MM.1S (cell line): ENCODE measurements around the gene GCN1.

Experiments used
- DNase-seq: peaks from one replicate; pipeline ENCODE4 v3.0.0-alpha.2; 2015
- H2AFZ ChIP-seq: fragments of 300-600 bp; sonication (generic); 2 replicates; pipeline ENCODE4 v1.6.0; 2016; ENCODE audit warnings: antibody characterized with exemption, low read length
- H3F3A ChIP-seq: fragments of 300-600 bp; sonication (generic); 2 replicates; pipeline ENCODE4 v1.6.1; 2016; ENCODE audit warnings: mild to moderate bottlenecking, antibody characterized with exemption, low read length, moderate library complexity, mixed read lengths; ENCODE audit not compliant: insufficient read depth
- H3K27ac ChIP-seq: fragments of 300-600 bp; sonication (generic); 2 replicates; pipeline ENCODE4 v1.5.1; 2016; ENCODE audit warnings: mild to moderate bottlenecking, low read length
- H3K27me3 ChIP-seq: fragments of 300-600 bp; sonication (generic); replicated peaks from 2 replicates; pipeline ENCODE4 v1.6.0; 2016; ENCODE audit warnings: low read length; ENCODE audit not compliant: insufficient read depth
- H3K36me3 ChIP-seq: fragments of 300-600 bp; sonication (generic); replicated peaks from 2 replicates; pipeline ENCODE4 v1.6.1; 2016; ENCODE audit warnings: mild to moderate bottlenecking, low read length, mixed read lengths; ENCODE audit not compliant: insufficient read depth
- H3K4me1 ChIP-seq: fragments of 300-600 bp; sonication (generic); 2 replicates; pipeline ENCODE4 v1.6.1; 2016; ENCODE audit warnings: low read length, mixed read lengths
- H3K4me2 ChIP-seq: fragments of 300-600 bp; sonication (generic); 2 replicates; pipeline ENCODE4 v1.6.0; 2016; ENCODE audit warnings: low read depth, low read length
- H3K4me3 ChIP-seq: fragments of 300-600 bp; sonication (generic); 2 replicates; pipeline ENCODE4 v1.5.1; 2016; ENCODE audit warnings: low read length, mixed read lengths
- H3K79me2 ChIP-seq: fragments of 300-600 bp; sonication (generic); 2 replicates; pipeline ENCODE4 v1.6.1; 2016; ENCODE audit warnings: mixed run types, low read length, mixed read lengths
- H3K9ac ChIP-seq: fragments of 300-600 bp; sonication (generic); 2 replicates; pipeline ENCODE4 v1.6.1; 2016; ENCODE audit warnings: low read length, mixed read lengths
- H3K9me2 ChIP-seq: fragments of 300-600 bp; sonication (generic); replicated peaks from 2 replicates; pipeline ENCODE4 v1.6.1; 2016; ENCODE audit warnings: mild to moderate bottlenecking, low read length, mixed read lengths; ENCODE audit not compliant: insufficient read depth
- H3K9me3 ChIP-seq: fragments of 300-600 bp; sonication (generic); replicated peaks from 2 replicates; pipeline ENCODE4 v1.6.1; 2016; ENCODE audit warnings: mild to moderate bottlenecking, low read length, mixed read lengths; ENCODE audit not compliant: insufficient read depth
- H4K20me1 ChIP-seq: fragments of 300-600 bp; sonication (generic); 2 replicates; pipeline ENCODE4 v1.6.1; 2016; ENCODE audit warnings: mild to moderate bottlenecking, low read length, moderate library complexity, mixed read lengths; ENCODE audit not compliant: insufficient read depth
- CTCF ChIP-seq: fragments of 300-600 bp; sonication (generic); IDR thresholded peaks from 2 replicates; pipeline ENCODE4 v1.5.1; 2016; ENCODE audit warnings: antibody characterized with exemption, low read length, mixed read lengths
- EZH2 ChIP-seq: fragments of 300-600 bp; sonication (generic); optimal IDR thresholded peaks from 2 replicates; pipeline ENCODE3; 2017; ENCODE audit warnings: low read depth, mild to moderate bottlenecking, antibody characterized with exemption, low read length, mixed read lengths
- EZH2phosphoT487 ChIP-seq: fragments of 300-600 bp; sonication (generic); IDR thresholded peaks from 2 replicates; pipeline ENCODE4 v1.6.1; 2018; ENCODE audit warnings: antibody characterized with exemption, low read length

The GCN1 gene

GRCh38 chr12:120239776-120240494, 45.4 kb upstream of the GCN1 start:
- Histone ChIP-seq H3K9me3 (no peaks in the 10 kb centered on the region), H3K27ac (no peak overlapping the region), H3K4me2 (no peak overlapping the region), H3K9ac (no peak overlapping the region), H3K79me2 (no peaks in the 10 kb centered on the region), H2AFZ (no peak overlapping the region), H3K36me3 (no peaks in the 10 kb centered on the region), H3K27me3 (no peaks in the 10 kb centered on the region), H3F3A (no peaks in the 10 kb centered on the region), H3K4me3 (no peak overlapping the region), H3K9me2 (no peaks in the 10 kb centered on the region), H3K4me1 (no peaks in the 10 kb centered on the region), H4K20me1 (no peaks in the 10 kb centered on the region)
- DNase-seq: no peak
- TF ChIP-seq CTCF (no peak), EZH2phosphoT487 (no peak), EZH2 (no peak)

- Histone ChIP-seq H3K79me2 (no peaks in the 10 kb centered on the region), H3K9ac (no peak overlapping the region), H2AFZ (no peak overlapping the region), H3F3A (no peaks in the 10 kb centered on the region), H3K4me3 (no peak overlapping the region), H3K9me3 (no peaks in the 10 kb centered on the region), H3K27ac (no peak overlapping the region), H3K36me3 (no peaks in the 10 kb centered on the region), H3K9me2 (no peaks in the 10 kb centered on the region), H4K20me1 (no peaks in the 10 kb centered on the region), H3K27me3 (no peaks in the 10 kb centered on the region), H3K4me1 (no peaks in the 10 kb centered on the region), H3K4me2 (no peak overlapping the region)
- DNase-seq: no peak
- TF ChIP-seq EZH2: no peak
- no peak for TF ChIP-seq CTCF
- no peak for TF ChIP-seq EZH2phosphoT487
Observed at GRCh38 chr12:120238839-120239445, 44.4 kb upstream of the GCN1 start.

- Histone ChIP-seq H3K4me2 (no peak overlapping the region), H4K20me1 (no peaks in the 10 kb centered on the region), H3K4me1 (no peaks in the 10 kb centered on the region), H3K27ac (no peak overlapping the region), H3K79me2 (no peaks in the 10 kb centered on the region), H3K4me3 (no peak overlapping the region), H3K27me3 (no peaks in the 10 kb centered on the region), H2AFZ (no peak overlapping the region), H3F3A (no peaks in the 10 kb centered on the region), H3K9me2 (no peaks in the 10 kb centered on the region), H3K9ac (no peak overlapping the region), H3K9me3 (no peaks in the 10 kb centered on the region), H3K36me3 (no peaks in the 10 kb centered on the region)
- no peak for TF ChIP-seq EZH2phosphoT487
- no peak for TF ChIP-seq EZH2
- TF ChIP-seq CTCF: no peak
- no peak for DNase-seq
Observed at GRCh38 chr12:120238217-120238616, 43.7 kb upstream of the GCN1 start.
